Right ventricle myocardium inferior (tissue), 1 donor: ENCODE results near the gene SGIP1. TPM values are rescaled to one million over a fixed set of nuclear protein-coding genes. Genes with fewer than 3 reads are reported as not detected.
"Not testable (repeated sequence)": the region's sequence is repeated elsewhere in the genome, so short reads cannot be mapped to it uniquely, and the experiment has no call there.

Experiments used
- ATAC-seq: fragments of 200-7000 bp; cut with Tn5 transposase; one replicate; pipeline ENCODE4 v1.9.1; 2020; ENCODE audit warnings: mild to moderate bottlenecking, moderate library complexity
- DNase-seq: peaks from one replicate; pipeline ENCODE4 v3.0.0; 2021; ENCODE audit errors: missing footprints
- intact Hi-C: fragments of 100-400 bp; cut with DNase I; formaldehyde crosslinking; loops from one replicate; pipeline ENCODE4 v1.11.0; 2022
- total RNA-seq: library from RNA; stranded (reverse); fragmentation: NEBNext Ultra II Directional; extraction: Animal tissue kit (Norgen Biotek cat#: 25700); gene quantifications from one replicate; pipeline ENCODE4 v1.2.1, GENCODE V29; 2021
- donor health status: DM: no; HTN: yes; CAD: no; lungs with severe emphysema.

The SGIP1 gene
- total RNA-seq, 1 donor from 2014 or later: 3.5 TPM

DNA sequence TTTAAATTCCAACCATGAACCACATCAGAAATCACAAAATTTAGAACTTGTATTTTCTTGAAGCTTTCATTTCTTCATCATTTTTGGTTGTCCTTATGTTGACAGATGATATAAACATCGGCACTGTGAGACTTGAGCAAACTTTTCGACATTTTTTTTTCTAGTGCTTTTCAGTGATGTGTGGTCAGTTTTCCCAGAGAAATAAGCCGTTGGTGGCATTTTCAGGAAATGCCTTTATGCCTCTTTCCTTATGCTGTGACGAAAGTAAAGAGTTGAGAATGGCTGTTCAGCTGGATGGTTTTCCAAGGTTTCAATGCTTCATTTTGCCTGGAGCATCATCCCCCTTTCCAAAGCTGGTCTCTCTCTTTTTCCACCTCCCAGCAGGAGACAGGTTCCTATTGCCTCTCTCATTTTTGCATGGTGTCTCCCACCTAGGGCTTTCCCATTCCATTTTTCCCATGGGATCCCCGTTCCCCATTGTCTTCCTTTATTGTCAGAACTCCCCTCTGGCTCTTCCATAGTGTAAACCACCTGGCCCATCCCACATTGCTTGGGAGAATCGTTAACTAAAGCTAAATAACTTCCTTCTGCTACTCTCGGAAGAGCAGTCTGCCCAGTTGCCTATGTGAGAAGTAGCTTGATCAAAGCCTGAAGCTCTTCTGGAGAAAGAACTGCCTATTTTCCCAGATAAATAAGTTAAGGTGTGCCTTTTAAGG lies 156.9 kb downstream of the SGIP1 start:
- intact Hi-C loops: no loop called here
- DNase-seq (no peak), ATAC-seq (no peak)

DNA sequence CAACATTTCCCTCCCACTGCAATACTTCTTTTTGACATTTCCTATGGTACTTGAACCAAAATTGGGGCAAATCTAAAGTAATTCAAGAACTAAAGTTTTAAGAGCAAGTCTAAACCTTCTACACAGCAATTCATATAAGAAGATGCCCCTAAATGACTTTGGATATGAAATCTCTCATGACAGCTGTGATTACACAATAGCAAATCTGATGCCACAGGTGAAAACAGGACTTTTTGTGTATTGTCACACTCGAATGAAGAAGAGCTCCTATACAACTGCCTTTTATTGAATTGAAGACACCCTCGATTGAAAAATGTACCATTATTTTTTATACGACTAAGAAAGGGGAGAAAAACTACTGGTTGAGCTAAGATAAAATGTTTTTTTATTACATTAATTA lies 158.7 kb downstream of the SGIP1 start:
- intact Hi-C loops: no loop called here
- no peak for DNase-seq
- ATAC-seq: no peak

DNA sequence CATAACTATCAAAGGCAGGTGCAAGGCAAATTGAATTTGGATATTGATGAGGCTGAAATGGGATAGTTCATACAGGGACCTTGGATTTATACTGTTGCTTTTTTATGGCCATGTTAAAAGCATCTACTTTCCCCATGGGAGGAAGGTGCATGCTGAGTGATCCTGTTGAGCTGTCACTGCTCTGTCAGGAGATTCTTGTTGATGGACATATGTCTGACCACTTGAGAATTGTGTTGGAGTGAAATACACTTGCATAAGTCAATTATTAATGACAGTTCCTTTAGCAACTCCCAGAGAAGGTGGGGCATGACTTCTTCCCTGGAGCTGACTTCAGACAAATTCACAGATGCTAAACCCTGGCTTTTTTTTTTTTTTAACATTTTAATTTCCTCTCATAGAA lies 159.9 kb downstream of the SGIP1 start:
- intact Hi-C loops: no loop called here
- DNase-seq (no peak), ATAC-seq (no peak)

DNA sequence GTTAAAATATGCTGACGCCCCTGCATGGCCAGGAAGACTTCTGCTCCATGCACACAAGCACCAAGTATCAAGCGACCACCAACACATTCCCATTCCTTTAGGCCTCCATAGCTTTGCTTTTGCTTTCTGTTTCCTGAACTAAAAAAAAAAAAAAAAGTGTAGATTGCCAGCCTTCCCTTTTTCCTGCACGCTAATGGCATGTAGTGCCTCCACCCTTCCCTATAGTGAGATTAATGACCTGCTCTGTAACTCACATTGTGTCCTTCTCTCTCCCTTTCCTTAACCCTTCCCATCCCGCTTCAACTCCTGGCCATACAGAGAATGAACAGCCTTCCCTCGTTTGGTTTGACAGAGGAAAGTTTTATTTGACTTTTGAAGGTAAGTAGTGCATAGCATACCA lies 161.2 kb downstream of the SGIP1 start:
- no peak for DNase-seq
- intact Hi-C loops: no loop called here
- ATAC-seq: no peak

DNA sequence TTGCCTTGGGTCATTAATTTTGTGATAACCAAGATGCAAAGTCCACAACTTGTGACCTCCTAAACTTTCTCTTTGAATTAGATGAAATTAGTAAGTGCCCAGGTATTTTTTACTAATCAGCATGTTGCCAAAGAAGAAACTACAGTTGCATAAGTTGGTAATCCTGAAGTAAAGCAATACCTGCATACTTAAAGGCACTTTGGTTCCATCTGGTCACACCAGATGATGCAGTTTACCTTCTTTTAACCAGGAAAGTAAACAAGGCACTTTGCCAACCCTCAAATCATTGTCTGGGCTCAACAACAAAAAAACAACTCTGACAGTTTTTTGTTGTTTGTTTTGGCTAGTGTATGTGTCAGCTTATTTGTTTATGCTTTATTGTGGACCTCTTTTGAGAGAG lies 162.8 kb downstream of the SGIP1 start:
- intact Hi-C loops: no loop called here
- ATAC-seq (no peak), DNase-seq (no peak)

DNA sequence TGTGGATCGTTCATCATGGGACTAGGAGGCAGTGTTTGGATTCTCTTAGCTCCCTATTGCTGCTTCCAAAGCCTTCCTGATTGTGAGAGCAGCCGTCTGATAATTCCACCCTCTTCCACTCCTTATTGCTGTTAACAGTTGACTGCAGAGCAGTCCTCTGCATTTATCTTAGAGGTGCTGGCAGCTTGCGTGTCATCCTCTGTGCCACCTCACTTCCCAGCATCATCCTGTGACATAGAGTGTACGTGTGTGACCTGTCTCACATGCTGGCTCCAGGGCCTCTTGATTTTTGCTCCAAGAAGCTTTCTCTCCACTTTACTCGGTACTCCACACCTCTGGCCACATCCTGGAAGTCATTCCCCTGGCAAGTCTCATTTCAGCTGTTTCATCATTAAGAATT lies 165.3 kb downstream of the SGIP1 start:
- DNase-seq (no peak), ATAC-seq (no peak)
- intact Hi-C loops: no loop called here

DNA sequence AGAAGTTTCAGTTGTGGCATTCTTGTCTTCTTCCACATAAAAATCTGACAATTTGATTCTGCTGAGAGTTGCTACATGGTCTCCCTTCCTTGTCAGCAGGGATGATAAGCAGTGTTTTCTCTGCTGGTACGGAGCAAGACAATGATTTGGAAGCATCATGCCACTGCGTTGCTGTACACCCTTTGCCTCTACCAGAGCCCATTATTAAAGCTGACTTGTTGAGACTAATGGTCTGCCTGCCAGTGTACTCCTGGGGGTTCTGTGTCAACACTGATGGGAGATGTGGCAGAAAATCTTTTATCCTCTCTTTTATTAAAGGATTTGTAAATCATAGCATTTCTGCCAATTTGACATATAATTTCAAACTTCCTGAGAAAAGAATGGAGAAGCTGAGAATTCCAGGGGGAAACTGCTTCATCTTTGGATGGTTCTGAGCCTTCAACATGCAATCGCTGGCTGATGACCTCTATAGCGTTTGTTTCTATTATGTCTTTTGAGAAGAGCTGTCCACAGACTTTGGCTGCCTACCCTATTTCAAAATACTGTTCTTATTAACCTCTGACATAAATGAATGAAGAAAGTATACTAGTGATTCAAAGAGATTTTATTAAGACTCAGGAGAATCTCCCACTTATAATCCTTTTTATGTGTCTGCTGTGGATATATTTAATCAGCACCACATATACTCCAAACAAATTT lies 170.4 kb downstream of the SGIP1 start:
- ATAC-seq: no peak

DNA sequence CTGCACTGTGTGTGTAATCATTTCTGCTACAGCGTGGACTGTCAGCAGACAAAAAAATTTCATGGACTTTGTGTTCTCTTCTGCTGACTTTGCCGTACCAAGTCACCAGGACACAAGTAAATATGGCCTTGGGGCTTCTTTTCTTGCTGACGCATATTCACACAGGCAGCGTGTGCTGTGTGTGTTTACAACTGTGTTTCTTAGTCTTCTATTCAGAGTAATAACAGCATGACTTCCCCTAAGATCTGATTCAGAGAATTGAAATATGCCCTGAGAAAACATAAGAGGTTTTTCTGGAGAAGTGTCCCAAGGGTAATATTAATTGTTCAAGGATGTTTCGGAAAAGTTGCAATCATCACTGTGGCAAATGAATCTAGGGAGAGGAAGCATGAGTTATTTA lies 171.2 kb downstream of the SGIP1 start:
- intact Hi-C loops: no loop called here
- no peak for ATAC-seq
- no peak for DNase-seq

More for the DNA sequence above, 170.4 kb downstream of the SGIP1 start:
- intact Hi-C loops: no loop called here
- DNase-seq: no peak

DNA sequence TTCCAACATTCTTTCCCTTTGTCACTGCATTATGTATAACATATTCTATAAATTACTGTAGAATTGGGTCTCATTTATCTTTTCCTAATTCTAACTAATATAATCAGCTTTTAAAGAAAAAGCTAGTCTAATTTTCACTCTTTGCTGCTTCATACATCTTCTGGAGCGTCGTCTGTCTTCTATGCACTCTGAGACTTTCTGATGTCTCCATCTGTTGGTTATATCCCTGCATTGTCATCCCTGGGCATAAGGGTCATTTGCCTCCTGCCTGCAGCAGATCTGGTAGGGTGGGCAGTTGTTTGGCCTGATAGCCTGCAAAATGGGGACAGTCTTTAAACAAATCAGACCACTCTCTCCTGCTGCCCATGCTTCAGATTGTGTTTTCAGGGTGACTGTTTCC lies 177.5 kb downstream of the SGIP1 start:
- ATAC-seq (no peak), DNase-seq (no peak)
- intact Hi-C loops: no loop called here

DNA sequence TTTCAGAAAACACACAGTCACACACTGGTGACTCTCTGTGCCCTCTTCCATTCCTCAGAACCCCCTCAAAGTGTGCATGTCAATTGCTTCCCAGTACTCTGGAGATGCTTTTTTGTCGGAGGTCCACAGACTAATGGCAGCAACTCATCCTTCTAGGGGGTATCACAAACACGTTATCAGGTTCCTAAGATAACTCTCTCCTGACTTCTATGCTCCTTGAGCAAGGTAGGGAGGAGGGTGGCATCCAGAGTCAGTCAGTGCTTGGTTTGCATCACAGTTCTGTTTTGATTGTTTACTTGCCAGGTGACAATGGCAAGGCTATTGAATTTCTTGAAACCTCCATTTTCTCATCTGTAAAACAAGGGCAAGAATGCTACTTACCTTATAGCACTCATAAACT lies 178.9 kb downstream of the SGIP1 start:
- DNase-seq (no peak), ATAC-seq (no peak)
- intact Hi-C loops: no loop called here

DNA sequence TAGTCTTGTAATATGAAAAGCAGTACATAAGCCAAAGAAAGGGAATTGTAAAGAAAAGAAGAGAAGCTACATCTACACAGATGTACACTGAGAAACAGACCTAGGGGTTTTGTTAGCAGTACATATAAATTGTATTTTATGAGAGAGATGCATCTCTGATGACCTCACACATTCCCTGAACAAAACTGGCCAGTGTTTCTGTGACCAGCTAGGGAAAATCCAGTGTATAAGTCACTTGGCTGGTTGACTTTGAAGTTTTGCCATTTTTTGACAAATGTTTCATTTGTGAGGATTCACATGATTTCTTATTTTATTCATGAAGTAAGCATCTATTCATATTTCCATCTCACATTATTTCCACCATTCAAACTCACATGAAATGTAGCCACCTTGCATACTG lies 190.0 kb downstream of the SGIP1 start:
- intact Hi-C loops: loop anchor here (10.0 kb wide), 2 partner anchors 219 to 469 kb away; no protein-coding TSS in a partner anchor
- DNase-seq: no peak
- ATAC-seq: no peak

DNA sequence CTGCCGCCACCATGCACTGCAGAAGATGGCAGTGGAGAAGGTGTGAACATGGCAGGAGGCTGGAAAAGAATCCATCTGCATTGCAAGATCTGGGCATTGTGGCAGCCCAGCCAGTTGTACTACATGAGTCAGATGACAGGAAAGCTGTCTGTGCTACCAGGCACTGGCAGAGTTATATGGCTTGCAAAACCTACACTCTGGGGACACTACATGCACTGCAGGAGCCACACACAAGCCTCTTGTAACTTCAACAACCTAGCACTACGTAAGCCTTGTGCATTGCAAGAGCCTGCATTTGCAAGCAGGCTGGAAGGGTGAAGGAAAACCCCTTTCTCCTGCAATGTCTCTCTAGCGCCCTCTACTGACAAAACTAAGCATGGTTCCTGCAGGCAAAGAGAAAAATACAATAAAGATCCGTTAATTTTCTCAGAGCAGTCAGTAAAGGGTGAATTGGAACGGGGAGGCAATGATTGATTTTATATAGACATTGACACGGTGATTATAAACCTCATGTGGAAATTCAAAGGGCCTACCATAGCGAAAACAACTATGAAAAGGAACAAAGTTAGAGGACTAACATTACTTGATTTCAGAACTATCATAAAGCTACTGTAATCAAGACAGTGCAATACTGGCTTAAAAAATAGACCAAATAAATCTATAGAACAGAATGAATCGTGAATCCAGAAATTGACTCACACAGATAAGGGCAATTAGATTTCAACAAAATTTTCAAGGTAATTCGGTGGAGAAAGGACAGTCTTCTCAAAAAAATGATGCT lies 192.1 kb downstream of the SGIP1 start:
- ATAC-seq (peak; percentile 64), DNase-seq (no peak)

DNA sequence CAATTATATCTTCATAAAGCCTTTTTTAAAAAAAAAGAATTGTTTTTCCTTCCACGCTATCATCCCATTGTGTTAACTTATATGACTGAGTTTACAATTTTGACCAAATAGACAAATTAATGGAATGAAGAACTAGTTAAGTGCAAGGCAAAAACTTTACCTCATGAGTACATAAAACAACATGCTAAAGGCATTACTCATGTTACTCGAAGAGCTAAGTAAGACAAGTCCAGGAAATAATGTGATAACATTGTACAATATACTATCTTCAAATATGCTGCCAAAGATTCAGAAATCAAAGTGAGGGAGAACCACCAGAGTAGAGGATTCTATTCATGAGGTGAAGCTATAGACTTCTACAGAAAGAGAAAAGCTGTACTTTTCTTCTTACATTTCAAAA lies 194.1 kb downstream of the SGIP1 start:
- intact Hi-C loops: loop anchor here (5.0 to 10.0 kb wide), 4 partner anchors 223 to 771 kb away; no protein-coding TSS in a partner anchor
- ATAC-seq (no peak), DNase-seq (no peak)

More for the DNA sequence above, 192.1 kb downstream of the SGIP1 start:
- intact Hi-C loops: loop anchor here (5.0 to 10.0 kb wide), 4 partner anchors 221 to 769 kb away; no protein-coding TSS in a partner anchor

DNA sequence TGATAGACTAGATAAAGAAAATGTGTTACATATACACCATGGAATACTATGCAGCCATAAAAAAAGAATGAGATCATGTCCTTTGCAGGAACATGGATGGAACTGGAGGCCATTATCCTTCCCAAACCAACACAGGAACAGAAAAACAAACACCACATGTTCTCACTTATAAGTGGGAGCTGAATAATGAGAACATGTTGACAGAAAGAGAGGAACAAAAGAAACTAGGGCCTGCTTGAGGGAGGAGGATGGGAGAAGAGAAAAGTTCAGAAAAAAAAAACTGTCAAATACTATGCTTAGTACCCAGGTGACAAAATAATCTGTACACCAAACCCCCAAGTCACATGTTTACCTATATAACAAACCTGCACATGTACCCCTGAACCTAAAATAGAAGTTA lies 194.8 kb downstream of the SGIP1 start:
- DNase-seq, ATAC-seq: not testable (repeated sequence)
- intact Hi-C loops: loop anchor here (5.0 to 10.0 kb wide), 4 partner anchors 224 to 771 kb away; no protein-coding TSS in a partner anchor

DNA sequence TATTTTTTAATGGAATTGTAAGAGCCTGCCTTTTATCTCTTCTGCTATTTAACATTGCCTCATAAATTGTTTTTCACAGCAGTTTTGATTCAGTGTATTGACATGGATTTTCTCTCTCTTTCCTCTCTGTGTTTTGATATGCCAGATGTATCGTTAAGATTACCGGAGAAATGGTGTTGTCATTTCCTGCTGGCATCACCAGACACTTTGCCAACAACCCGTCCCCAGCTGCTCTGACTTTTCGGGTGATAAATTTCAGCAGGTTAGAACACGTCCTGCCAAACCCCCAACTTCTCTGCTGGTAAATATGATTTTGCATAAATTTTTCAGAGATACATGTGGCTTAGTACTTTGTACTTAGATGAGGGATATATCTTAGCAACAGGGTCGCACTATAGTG lies 195.2 kb downstream of the SGIP1 start:
- intact Hi-C loops: loop anchor here (5.0 to 10.0 kb wide), 4 partner anchors 224 to 772 kb away; no protein-coding TSS in a partner anchor
- DNase-seq (no peak), ATAC-seq (no peak)

DNA sequence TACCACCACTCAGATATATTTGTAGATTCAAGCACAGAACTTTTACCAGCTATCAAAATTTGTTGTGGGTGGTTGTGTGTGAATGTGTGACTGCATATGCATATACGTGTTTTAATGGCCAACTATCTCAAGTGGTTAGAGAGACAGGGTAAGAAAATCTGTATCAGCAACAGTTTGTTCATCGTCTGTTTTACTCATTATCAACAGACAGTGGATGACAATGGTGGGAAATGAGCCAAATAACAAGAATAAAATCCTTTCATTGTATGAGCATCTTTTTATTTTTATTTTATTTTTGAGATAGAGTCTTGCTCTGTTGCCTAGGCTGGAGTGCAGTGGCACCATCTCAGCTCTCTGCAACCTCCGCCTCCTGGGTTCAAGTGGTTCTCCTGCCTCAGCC lies 195.6 kb downstream of the SGIP1 start:
- no peak for DNase-seq
- ATAC-seq: no peak
- intact Hi-C loops: loop anchor here (5.0 to 10.0 kb wide), 4 partner anchors 225 to 772 kb away; no protein-coding TSS in a partner anchor

DNA sequence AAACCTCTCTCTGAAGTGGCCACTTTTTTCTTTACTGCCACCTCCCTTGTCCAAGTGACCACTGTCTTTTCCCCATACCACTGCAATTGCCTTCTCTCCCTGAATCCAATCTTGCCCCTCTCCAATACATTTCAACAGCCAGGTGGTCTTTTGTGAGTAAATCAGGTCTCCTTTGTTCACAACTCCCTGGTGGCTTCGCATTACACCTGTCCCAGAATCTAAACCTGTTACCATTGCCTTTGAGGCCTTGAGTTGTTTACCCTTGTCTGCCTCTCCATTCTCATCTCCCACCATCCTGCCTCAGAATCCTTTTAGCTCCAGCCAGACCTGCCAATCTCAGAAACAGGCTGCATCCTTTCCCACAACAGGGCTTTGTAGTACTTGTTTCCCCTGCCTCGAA lies 196.5 kb downstream of the SGIP1 start:
- ATAC-seq (no peak), DNase-seq (no peak)
- intact Hi-C loops: no loop called here

DNA sequence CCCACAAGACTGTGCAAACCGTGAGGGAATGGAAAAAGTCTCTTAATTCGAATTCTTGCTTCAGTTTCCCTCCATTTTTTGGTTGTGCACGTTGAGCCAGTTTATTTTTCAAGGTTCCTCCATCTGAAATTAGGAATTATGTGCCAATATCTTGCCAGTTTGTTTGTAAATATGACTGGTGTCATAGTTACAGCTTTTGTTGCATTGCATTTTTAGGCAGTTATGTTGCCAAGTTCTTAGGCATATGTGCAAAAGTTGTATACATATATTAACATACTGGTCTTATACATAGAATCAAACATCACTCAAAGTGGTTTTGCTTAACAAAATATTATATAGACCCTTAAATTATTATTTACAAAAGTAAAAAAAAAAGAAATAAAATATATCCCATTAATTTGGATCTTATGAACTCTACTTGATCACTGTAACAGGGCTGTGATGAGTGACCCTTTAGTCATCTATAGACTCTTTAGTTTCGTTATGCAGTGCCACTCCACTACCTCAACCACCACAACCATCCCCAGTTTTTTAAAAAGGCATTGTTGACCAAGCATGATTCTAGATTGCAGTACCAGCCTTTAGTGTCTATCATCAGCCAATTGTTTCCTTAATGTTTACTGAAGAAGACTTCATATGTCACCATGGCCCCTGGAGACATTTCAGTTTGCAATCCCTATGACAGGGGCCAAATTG lies 197.4 kb downstream of the SGIP1 start:
- intact Hi-C loops: no loop called here
- ATAC-seq (no peak), DNase-seq (no peak)
